Fibroblast of villous mesenchyme (primary cell): ENCODE data around the gene EML3. TPM values are rescaled to one million over a fixed set of nuclear protein-coding genes. Genes with fewer than 3 reads are reported as not detected.
A peak's percentile ranks its signal among the peaks of the same experiment; 100 is the strongest.

Experiments
- DNase-seq: peaks from one replicate; pipeline ENCODE4 v3.0.0-alpha.2; 2010; ENCODE audit warnings: low read depth
- H3K4me3 ChIP-seq: 2 replicates; pipeline ENCODE4 v1.5.1; 2011; ENCODE audit warnings: low read depth, mild to moderate bottlenecking, low read length
- CTCF ChIP-seq: IDR thresholded peaks from 2 replicates; pipeline ENCODE4 v1.5.1; 2012; ENCODE audit warnings: low read depth, mild to moderate bottlenecking, low read length; ENCODE audit not compliant: insufficient read depth
- total RNA-seq: library from RNA; depleted of rRNA; stranded (reverse); fragments of >200 nt; gene quantifications from 2 replicates; pipeline ENCODE4 v1.2.3, GENCODE V29; 2012

Gene EML3
- total RNA-seq, 1 donor = 15.5 TPM

DNA sequence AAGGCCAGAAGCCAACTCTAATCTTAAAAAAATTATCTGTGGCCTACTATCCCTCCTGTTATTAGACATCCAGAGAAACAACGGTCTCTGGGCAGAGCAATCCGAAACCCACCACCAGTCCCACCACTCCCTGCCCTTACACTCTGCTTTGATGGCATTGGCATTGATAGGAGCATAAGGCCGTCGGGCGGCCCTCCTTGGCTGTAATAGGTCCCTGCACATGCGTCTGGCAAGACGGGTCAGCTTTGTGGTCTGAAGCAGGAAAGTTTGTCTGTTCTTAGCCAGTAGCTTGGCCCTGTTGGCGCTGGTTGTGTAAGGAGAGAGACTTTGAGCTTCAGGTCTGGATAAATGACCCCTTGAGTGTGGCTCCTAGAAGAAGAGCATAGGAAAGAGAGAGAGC is 17.5 kb downstream of the EML3 start:
- no peak overlapping the region for H3K4me3 ChIP-seq
- DNase-seq = no peak
- TF ChIP-seq CTCF = no peak

GRCh38 chr11:62593434-62594044 is 19.0 kb downstream of the EML3 start:
- H3K4me3 ChIP-seq = no peak overlapping the region
- DNase-seq = peak; percentile 81
- peak; percentile 69 for TF ChIP-seq CTCF

DNA sequence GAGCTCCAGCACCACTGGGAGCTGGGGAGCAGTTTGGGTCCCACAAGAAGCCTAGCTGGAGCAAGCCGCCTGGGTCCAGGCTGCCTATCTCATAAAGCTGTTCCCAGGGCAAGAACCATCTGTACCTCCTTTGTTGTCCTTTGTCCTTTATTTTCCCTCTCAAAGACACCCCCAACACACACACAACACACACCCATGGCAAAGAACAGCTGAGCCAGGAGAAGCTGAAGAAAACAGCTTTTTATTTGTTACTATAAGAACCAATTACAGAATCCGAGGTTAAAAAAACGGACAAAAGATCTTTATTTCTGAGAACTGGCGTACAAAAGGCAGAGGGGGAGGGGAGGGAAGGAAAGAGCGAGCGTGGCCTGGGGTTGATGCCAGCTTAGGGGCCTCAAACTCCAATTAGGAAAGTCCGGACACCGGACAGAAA is 19.6 kb downstream of the EML3 start:
- no peak overlapping the region for H3K4me3 ChIP-seq
- TF ChIP-seq CTCF = no peak
- no peak for DNase-seq

- TF ChIP-seq CTCF = no peak
- no peak for DNase-seq
Measured at GRCh38 chr11:62592146-62592815, 20.3 kb downstream of the EML3 start.

GRCh38 chr11:62591448-62592145 is 21.0 kb downstream of the EML3 start, which contains the start of gene TUT1:
Gene TUT1 (minus strand): TSS chr11:62591523. CDS start chr11:62591485, 38 bp downstream.
- DNase-seq = peak; percentile 100
- peak within 1 kb of the TSS; percentile 76 for H3K4me3 ChIP-seq

More at GRCh38 chr11:62592146-62592815, 20.3 kb downstream of the EML3 start:
- peak overlapping the region; percentile 76 for H3K4me3 ChIP-seq

More at GRCh38 chr11:62591448-62592145, 21.0 kb downstream of the EML3 start, which contains the start of gene TUT1:
- no peak for TF ChIP-seq CTCF
